Body of pancreas (tissue), 4 donors: ENCODE measurements around the gene GSG1L. TPM values are rescaled to one million over a fixed set of nuclear protein-coding genes. Genes with fewer than 3 reads are reported as not detected.

ENCODE experiments used
- ATAC-seq: fragments of 150-250 bp; one replicate; pipeline ENCODE4 v1.9.1; 2016
- DNase-seq, 4 donors: peaks; one replicate each; pipeline ENCODE4 v3.0.0-alpha.2; 2019
- H3K27ac ChIP-seq, 4 donors: fragments of 200-600 bp; sonication (generic); 1 replicate in 3 of 4; 2 replicates in 1 of 4; pipeline versions ENCODE4 v1.5.1 to v1.6.1; 2016 to 2019; ENCODE audit warnings: mild to moderate bottlenecking in 1 of 4, mixed read lengths in 1 of 4, moderate library complexity in 1 of 4
- H3K27me3 ChIP-seq, 2 donors: fragments of 200-600 bp; sonication (generic); one replicate each; pipeline ENCODE4 v1.6.0; 2016; ENCODE audit warnings: mild to moderate bottlenecking in 1 of 2
- H3K36me3 ChIP-seq, 2 donors: fragments of 200-600 bp; sonication (generic); replicated peaks in 1 of 2; 2 replicates each; pipeline ENCODE4 v1.5.1; 2016; ENCODE audit warnings: low read depth in 2 of 2; ENCODE audit not compliant: insufficient read depth in 1 of 2
- H3K4me1 ChIP-seq: fragments of 200-600 bp; sonication (generic); one replicate; pipeline ENCODE4 v1.6.0; 2016
- H3K4me3 ChIP-seq, 2 donors: fragments of 200-600 bp; sonication (generic); 1 replicate in 1 of 2; 2 replicates in 1 of 2; pipeline ENCODE4 v1.5.1; 2016 to 2019
- H3K9me3 ChIP-seq, 3 donors: fragments of 200-600 bp; sonication (generic); 1 replicate in 2 of 3; 2 replicates in 1 of 3; pipeline ENCODE4 v1.5.1; 2016
- CTCF ChIP-seq, 7 experiments: fragments of 450-650 bp in 4 of 7; fragments of 200-600 bp in 3 of 7; sonication (generic) in 3 of 7; IDR thresholded peaks; one replicate each; pipeline ENCODE4 v1.5.1; 2016 to 2019; ENCODE audit warnings: antibody characterized with exemption in 7 of 7
- POLR2A ChIP-seq, 3 donors: fragments of 450-650 bp; IDR thresholded peaks; one replicate each; pipeline ENCODE4 v1.6.1; 2016; ENCODE audit warnings: antibody characterized with exemption in 3 of 3, mild to moderate bottlenecking in 2 of 3
- WGBS, 2 donors: methylation state at CpG; one replicate each; pipeline ENCODE4 v1.1.5; 2017; 5-methylcytosine and 5-hydroxymethylcytosine counted together
- intact Hi-C: fragments of 100-400 bp; cut with DNase I; formaldehyde crosslinking; loops from one replicate; pipeline ENCODE4 v1.15.1; 2023
- total RNA-seq, 2 donors: library from RNA; depleted of rRNA; stranded (reverse); fragments of >200 nt; gene quantifications; one replicate each; pipeline ENCODE4 v1.1.0, GENCODE V29; 2016

GSG1L gene
- total RNA-seq, 2 donors from 2014 or later = not detected

DNA sequence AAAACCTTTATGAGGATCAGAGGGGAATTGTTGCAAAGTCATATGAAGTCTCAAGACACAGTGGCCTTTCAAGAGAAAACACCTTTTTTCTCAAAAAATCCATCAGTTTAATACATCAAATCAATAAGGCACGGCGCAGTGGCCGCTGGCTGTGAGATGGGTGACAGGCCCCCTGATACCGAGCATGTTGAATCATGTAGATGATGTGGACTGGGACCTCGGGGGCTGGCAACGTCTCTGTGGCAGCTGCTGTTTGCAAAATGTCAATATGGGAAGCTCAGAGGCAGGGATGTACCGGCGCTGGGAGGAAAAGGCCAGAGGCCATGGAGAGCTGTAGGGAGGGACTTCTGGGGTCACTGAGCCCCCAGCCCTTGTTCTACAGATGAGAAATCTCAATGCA is 169.1 kb downstream of the GSG1L start:
- H3K27me3 ChIP-seq = no peaks in the 10 kb centered on the region
- H3K9me3 ChIP-seq = peaks cover 0 to 6% (median 0%) of the 10 kb centered on the region in 3 donors
- no peak for DNase-seq
- H3K36me3 ChIP-seq = no peaks in the 10 kb centered on the region
- no peak for TF ChIP-seq POLR2A (IDR thresholded peaks at IDR 0.05)
- no peak for TF ChIP-seq CTCF (IDR thresholded peaks at IDR 0.05)
- no peak for ATAC-seq
- no peaks in the 10 kb centered on the region for H3K4me1 ChIP-seq
- no peak overlapping the region for H3K27ac ChIP-seq
- intact Hi-C loops = no loop called here
- WGBS, 2 donors = 37% methylated on average over 8 of the region's 8 CpGs
- H3K4me3 ChIP-seq = no peak overlapping the region

DNA sequence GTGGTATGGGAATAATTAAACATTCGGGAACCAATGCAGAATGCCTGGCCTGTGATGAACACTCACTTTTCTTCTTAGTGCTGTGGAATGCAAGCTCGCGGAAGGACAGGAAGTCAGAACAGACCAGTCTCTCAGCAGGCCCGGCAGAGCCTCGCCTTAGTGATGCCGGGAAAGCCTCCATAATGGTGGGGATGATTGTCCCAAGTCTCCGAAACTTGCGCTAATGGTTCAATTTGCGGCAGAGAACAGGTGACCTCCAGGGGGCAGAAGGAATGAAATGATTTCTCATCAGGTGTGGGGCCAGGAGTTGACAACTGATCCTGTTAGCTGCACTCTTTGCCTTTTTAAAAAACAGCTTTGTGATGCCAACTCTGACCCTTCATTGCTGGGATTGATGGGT is 170.6 kb downstream of the GSG1L start:
- intact Hi-C loops = no loop called here
- 25 to 32% methylated on average over 9 of the region's 9 CpGs for WGBS, 2 donors
- DNase-seq = no peak
- no peak overlapping the region for H3K27ac ChIP-seq
- H3K4me3 ChIP-seq = no peak overlapping the region
- no peak for ATAC-seq
- no peaks in the 10 kb centered on the region for H3K4me1 ChIP-seq
- TF ChIP-seq CTCF (IDR thresholded peaks at IDR 0.05) (no peak), POLR2A (IDR thresholded peaks at IDR 0.05) (no peak)
- no peaks in the 10 kb centered on the region for H3K27me3 ChIP-seq
- peaks cover 0 to 6% (median 0%) of the 10 kb centered on the region in 3 donors for H3K9me3 ChIP-seq
- no peaks in the 10 kb centered on the region for H3K36me3 ChIP-seq

GRCh38 chr16:27890866-27891265 is 172.6 kb downstream of the GSG1L start:
- no peak for ATAC-seq
- Histone ChIP-seq H3K27ac (no peak overlapping the region), H3K4me3 (no peak overlapping the region), H3K36me3 (no peaks in the 10 kb centered on the region), H3K27me3 (no peaks in the 10 kb centered on the region), H3K9me3 (no peaks in the 10 kb centered on the region), H3K4me1 (no peaks in the 10 kb centered on the region)
- DNase-seq = no peak
- TF ChIP-seq CTCF (IDR thresholded peaks at IDR 0.05) = no peak
- no peak for TF ChIP-seq POLR2A (IDR thresholded peaks at IDR 0.05)
- 21 to 35% methylated on average over 7 to 12 of the region's 12 CpGs for WGBS, 2 donors
- intact Hi-C loops = no loop called here

GRCh38 chr16:27890006-27890405 is 173.5 kb downstream of the GSG1L start:
- H3K4me3 ChIP-seq = no peak overlapping the region
- intact Hi-C loops = no loop called here
- no peaks in the 10 kb centered on the region for H3K9me3 ChIP-seq
- DNase-seq (no peak), ATAC-seq (no peak)
- 58 to 59% methylated on average over 6 of the region's 6 CpGs for WGBS, 2 donors
- H3K4me1 ChIP-seq = no peaks in the 10 kb centered on the region
- no peak for TF ChIP-seq POLR2A (IDR thresholded peaks at IDR 0.05)
- TF ChIP-seq CTCF (IDR thresholded peaks at IDR 0.05) = no peak
- no peak overlapping the region for H3K27ac ChIP-seq
- no peaks in the 10 kb centered on the region for H3K36me3 ChIP-seq
- H3K27me3 ChIP-seq = no peaks in the 10 kb centered on the region

GRCh38 chr16:27883576-27883975 is 179.9 kb downstream of the GSG1L start:
- no peak overlapping the region for H3K27ac ChIP-seq
- WGBS, 2 donors = 57 to 68% methylated on average over 4 to 5 of the region's 5 CpGs
- no peak overlapping the region for H3K4me3 ChIP-seq
- ATAC-seq (no peak), DNase-seq (no peak)
- no peaks in the 10 kb centered on the region for H3K36me3 ChIP-seq
- intact Hi-C loops = no loop called here
- no peak for TF ChIP-seq POLR2A (IDR thresholded peaks at IDR 0.05)
- TF ChIP-seq CTCF (IDR thresholded peaks at IDR 0.05) = no peak
- H3K27me3 ChIP-seq = no peaks in the 10 kb centered on the region
- H3K9me3 ChIP-seq = no peaks in the 10 kb centered on the region
- H3K4me1 ChIP-seq = no peaks in the 10 kb centered on the region
